Measurements from ENCODE around the gene CSNK1G3. TPM values are rescaled to one million over a fixed set of nuclear protein-coding genes. Genes with fewer than 3 reads are reported as not detected.

The CSNK1G3 gene
- total RNA-seq, 4 donors from 2014 or later, result 17.4 to 82.6 (median 42.5) TPM

GRCh38 chr5:123502120-123502519 lies 9.9 kb upstream of the CSNK1G3 start:
- intact Hi-C loops (cut with DNase I), result no loop called here
- H3K36me3 ChIP-seq, result no peaks in the 10 kb centered on the region
- 57% methylated on average over 3 of the region's 3 CpGs for WGBS, 2 donors
- DNase-seq, result no peak
- TF ChIP-seq POLR2A (IDR thresholded peaks at IDR 0.05) (no peak), CTCF (IDR thresholded peaks at IDR 0.05) (no peak)
- H3K9me3 ChIP-seq, result no peaks in the 10 kb centered on the region
- peaks cover 0 to 19% (median 0%) of the 10 kb centered on the region in 3 donors for H3K4me1 ChIP-seq
- no peak overlapping the region for H3K27ac ChIP-seq
- H3K4me3 ChIP-seq, result no peak overlapping the region
- H3K27me3 ChIP-seq, result no peaks in the 10 kb centered on the region

GRCh38 chr5:123503299-123503698 lies 8.7 kb upstream of the CSNK1G3 start:
- H3K27me3 ChIP-seq, result no peaks in the 10 kb centered on the region
- H3K9me3 ChIP-seq, result no peaks in the 10 kb centered on the region
- DNase-seq, result no peak

GRCh38 chr5:123505633-123506032 lies 6.3 kb upstream of the CSNK1G3 start:
- Histone ChIP-seq H3K4me1 (peaks cover 0 to 19% (median 0%) of the 10 kb centered on the region in 3 donors), H3K27me3 (no peaks in the 10 kb centered on the region), H3K4me3 (no peak overlapping the region), H3K27ac (no peak overlapping the region), H3K9me3 (no peaks in the 10 kb centered on the region), H3K36me3 (no peaks in the 10 kb centered on the region)
- DNase-seq, result no peak
- WGBS, 2 donors, result 64 to 69% methylated on average over 2 of the region's 2 CpGs
- intact Hi-C loops (cut with DNase I), result no loop called here
- TF ChIP-seq CTCF (IDR thresholded peaks at IDR 0.05) (no peak), POLR2A (IDR thresholded peaks at IDR 0.05) (no peak)

More at GRCh38 chr5:123503299-123503698, 8.7 kb upstream of the CSNK1G3 start:
- intact Hi-C loops (cut with DNase I), result no loop called here
- Histone ChIP-seq H3K4me3 (no peak overlapping the region), H3K36me3 (no peaks in the 10 kb centered on the region), H3K27ac (no peak overlapping the region), H3K4me1 (peaks cover 0 to 19% (median 0%) of the 10 kb centered on the region in 3 donors)
- no peak for TF ChIP-seq CTCF (IDR thresholded peaks at IDR 0.05)
- TF ChIP-seq POLR2A (IDR thresholded peaks at IDR 0.05), result no peak

GRCh38 chr5:123508441-123508840 lies 3.5 kb upstream of the CSNK1G3 start:
- Histone ChIP-seq H3K27me3 (no peaks in the 10 kb centered on the region), H3K27ac (no peak overlapping the region), H3K36me3 (no peaks in the 10 kb centered on the region), H3K4me1 (peaks cover 0 to 22% (median 9%) of the 10 kb centered on the region in 3 donors), H3K9me3 (no peaks in the 10 kb centered on the region), H3K4me3 (no peak overlapping the region)
- TF ChIP-seq POLR2A (IDR thresholded peaks at IDR 0.05) (no peak), CTCF (IDR thresholded peaks at IDR 0.05) (no peak)
- 73 to 82% methylated on average over 1 of the region's 1 CpG for WGBS, 2 donors
- DNase-seq, result no peak
- intact Hi-C loops (cut with DNase I), result no loop called here

GRCh38 chr5:123511290-123511647 lies 708 bp upstream of the CSNK1G3 start:
- Histone ChIP-seq H3K27me3 (no peaks in the 10 kb centered on the region), H3K4me1 (peaks cover 0 to 39% (median 20%) of the 10 kb centered on the region in 3 donors), H3K27ac (peak overlapping the region; percentile 91 to 98 (median 96)), H3K36me3 (no peaks in the 10 kb centered on the region), H3K4me3 (peak overlapping the region; percentile 84 to 97 (median 90)), H3K9me3 (no peaks in the 10 kb centered on the region)
- WGBS, 2 donors, result 39 to 77% methylated on average over 3 of the region's 3 CpGs
- intact Hi-C loops (cut with DNase I), result loop anchor here (5.0 kb wide), 1 partner anchor 89 kb away; the partner anchor contains the start of gene CEP120
- no peak for DNase-seq
- TF ChIP-seq CTCF (IDR thresholded peaks at IDR 0.05), result no peak
- no peak for TF ChIP-seq POLR2A (IDR thresholded peaks at IDR 0.05)
